DMS153 (cell line): ENCODE measurements around the gene WWOX.

Experiments
- DNase-seq: peaks from one replicate; lab custom pipeline; 2025; lab: John Stamatoyannopoulos, UW

Gene WWOX

DNA sequence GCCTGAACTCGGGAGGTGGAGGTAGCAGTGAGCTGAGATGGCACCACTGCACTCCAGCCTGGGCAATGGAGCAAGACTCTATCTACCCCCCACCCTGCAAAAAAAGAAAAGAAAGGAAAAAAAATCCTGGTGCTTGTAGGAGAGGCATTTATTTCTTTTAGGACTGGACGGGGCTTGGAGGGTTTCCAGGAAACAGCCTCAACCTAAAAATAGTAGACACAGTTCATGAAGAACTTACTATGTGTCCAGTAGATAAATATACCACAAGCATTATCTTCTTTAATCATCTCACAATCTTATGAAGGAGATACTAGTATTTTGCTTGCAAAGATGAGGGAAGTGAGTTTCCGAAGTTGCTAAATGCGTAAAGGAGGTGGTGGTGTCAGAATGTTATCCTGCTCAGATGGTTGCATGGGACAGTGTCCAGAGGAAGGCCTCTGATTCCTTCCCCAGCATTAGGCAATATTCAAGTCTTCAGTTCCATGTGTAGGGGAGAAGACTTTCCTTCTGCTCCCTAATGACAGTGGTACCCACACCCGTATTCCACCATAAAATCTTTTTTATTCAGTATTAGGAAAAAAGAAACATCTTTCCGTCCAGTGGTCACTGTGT is 263.2 kb downstream of the WWOX start:
- DNase-seq, result no peak

DNA sequence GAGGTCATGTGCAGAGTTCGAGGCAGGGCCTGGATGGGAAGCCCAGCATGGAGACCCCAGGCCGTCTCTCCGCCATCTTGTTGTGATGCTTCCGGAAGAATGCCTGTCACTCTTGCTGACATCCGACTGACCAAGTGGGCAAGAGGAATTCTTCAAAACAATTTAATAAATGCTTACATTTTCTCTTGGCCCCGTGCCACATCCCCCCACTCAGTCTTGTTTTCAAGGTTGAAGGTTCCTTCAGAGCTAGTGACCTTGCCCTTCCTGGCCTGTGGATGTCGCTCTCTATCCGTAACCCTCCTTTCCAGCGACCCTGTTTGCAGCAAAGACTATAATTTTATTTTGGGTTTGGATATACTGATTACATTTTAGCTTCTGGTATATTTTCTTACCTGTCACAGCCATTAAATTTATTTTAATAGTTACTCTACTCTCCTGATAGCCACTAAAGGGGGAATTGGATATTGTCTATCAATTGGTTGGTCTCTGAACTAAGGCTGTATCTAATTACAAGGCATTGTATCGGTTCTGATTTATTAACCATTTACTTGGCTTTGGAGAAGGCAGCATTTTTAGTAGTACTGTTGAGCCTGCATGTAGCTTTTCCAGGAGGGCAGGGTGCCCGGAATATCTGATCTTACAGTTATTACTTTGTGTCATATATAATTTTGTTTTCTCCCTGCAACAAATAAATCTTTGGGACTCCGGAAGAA is 264.5 kb downstream of the WWOX start:
- DNase-seq, result no peak

GRCh38 chr16:78364556-78364880 is 265.1 kb downstream of the WWOX start:
- DNase-seq, result no peak

- DNase-seq, result no peak
These were observed 265.9 kb downstream of the WWOX start for GRCh38 chr16:78365366-78365765.

GRCh38 chr16:78368121-78369102 is 269.0 kb downstream of the WWOX start:
- DNase-seq, result no peak

GRCh38 chr16:78372277-78372676 is 272.8 kb downstream of the WWOX start:
- no peak for DNase-seq

- DNase-seq, result no peak
These were observed 275.7 kb downstream of the WWOX start for GRCh38 chr16:78375055-78375679.

- no peak for DNase-seq
These were observed 277.0 kb downstream of the WWOX start for GRCh38 chr16:78376452-78376851.

DNA sequence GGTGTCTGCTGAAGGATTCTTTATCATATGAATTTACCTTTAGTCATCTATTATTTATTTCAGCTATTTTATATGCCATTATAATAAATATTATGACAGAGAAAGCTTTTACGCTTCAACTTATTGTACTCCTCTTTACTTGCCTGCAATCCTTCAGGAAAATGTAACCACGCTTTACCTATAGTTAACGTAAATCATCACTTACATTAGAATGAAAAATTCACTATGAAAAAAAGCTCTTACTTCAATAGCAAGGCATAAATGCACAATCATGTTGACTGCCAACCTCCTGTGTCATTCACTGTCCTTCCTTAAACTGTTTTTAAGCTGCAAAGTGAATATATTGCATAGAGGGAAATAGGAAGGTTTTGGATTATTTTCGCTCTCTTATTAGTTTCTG is 277.9 kb downstream of the WWOX start:
- no peak for DNase-seq

DNA sequence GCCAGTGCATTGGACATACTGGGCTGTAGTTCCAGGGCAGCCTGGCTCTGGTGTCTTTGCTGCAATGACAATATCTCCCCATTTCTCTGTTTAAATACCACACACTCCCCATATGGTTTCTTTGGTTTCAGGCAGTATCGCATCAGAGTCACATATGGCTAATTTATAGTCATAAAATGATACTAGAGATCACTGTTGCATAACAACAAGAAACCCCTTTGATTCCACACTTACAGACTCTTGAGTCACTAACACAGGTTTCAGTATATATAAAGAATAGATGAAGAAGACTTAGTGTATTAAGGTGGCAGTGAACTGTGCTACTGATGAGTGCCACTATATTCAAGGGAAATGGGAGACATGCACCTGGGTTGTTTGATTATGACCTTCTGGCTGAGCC is 281.6 kb downstream of the WWOX start:
- DNase-seq, result no peak

DNA sequence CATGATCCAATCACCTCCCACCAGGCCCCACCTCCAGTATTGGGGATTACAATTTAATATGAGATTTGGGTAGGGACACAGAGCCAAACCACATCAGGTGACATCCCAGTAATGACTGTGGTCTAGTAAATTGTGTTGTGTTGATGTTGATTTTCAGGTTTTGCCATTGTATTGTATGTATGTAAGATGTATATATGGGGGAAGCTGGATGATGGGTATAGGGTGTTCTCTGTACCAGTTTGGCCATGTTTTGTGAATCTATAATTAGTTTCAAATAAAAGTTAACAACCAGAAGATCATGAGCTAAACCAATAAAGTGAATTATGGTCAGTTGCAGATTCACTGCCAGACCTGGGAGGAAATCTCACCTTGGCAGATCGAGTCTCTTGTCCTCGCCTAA is 283.7 kb downstream of the WWOX start:
- DNase-seq, result no peak

DNA sequence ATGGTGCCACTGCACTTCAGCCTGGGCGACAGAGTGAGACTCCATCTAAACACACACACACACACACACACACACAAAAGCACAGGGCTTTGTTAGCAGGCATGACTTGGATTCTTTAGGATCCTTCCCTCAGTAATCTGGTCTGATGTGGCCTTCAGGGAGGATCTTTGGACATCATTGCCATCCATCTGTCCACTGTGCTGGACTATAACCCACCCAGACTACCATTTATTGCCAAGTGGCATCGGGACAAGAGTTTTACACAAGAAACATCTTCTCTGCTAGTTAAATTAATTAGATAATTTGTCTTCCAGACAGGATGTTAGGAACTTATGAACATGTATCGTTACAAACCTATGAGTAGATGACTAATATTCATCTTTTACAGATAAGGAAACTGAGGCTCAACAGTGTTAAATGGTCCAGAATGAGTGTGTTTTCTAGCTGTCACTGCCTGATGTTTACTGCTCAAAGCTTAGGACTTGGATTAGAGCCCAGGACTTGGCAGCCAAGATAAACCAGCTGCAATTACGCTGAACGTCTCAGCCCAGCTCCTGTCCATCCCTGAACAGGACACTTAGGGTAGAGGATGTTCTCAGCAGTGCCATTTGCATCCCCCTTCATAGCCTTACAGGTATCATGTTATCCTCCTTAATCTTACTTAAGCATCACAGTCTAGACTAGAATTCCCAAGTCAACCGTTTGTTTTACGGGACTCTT is 285.8 kb downstream of the WWOX start:
- DNase-seq, result no peak

GRCh38 chr16:78386557-78387324 is 287.3 kb downstream of the WWOX start:
- DNase-seq, result no peak

- DNase-seq, result no peak
These were observed 289.6 kb downstream of the WWOX start for GRCh38 chr16:78389009-78389498.

DNA sequence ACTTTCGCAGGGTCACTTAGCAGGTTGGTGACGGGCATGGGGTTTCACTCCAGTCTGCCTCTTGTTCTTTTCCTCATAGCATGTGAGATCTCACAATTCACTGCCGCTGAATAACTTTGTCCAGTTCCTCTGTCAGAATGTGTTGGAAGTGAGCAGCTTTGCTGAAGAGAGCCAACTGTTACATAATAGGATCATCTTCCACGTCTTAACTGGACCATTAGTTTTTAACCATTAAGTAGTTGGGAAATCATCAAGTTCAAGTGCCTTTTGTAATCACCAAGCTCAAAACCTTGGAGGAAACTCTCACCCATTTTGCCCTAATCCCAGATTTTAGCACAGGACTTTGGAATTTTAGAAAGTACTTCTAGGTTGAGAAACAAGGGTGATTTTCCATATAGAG is 290.6 kb downstream of the WWOX start:
- DNase-seq, result no peak

GRCh38 chr16:78390508-78391324 is 291.3 kb downstream of the WWOX start:
- peak; percentile 8 for DNase-seq

- no peak for DNase-seq
These were observed 293.2 kb downstream of the WWOX start for GRCh38 chr16:78392585-78393195.

- DNase-seq, result no peak
These were observed 295.6 kb downstream of the WWOX start for GRCh38 chr16:78395035-78395434.

DNA sequence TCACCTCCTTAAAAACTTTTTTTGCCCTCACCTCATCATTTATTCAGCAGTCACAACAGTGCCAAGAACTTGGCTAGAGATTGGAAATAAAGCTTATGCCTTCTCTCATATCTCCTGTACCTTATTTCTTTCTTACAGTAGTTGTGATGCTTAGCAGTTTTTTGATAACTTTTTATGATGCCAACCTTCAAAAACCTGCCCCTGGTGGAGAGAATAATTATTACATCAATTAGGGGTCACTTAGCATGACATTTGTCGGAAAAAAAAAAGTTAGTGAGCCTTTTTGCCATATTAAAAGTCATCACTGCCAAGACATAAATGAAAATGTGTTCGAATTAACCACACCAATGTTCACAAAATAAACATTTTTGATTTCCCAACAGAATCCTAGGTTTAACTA is 296.6 kb downstream of the WWOX start:
- no peak for DNase-seq

GRCh38 chr16:78396673-78397072 is 297.2 kb downstream of the WWOX start:
- no peak for DNase-seq
